SK-N-SH (cell line): Measurements from ENCODE around the gene TSC22D1.

ENCODE experiments used
- CTCF ChIP-seq: fragments of 200-600 bp; sonication (generic); IDR thresholded peaks from 2 replicates; pipeline ENCODE4 v1.6.1; 2017; ENCODE audit warnings: antibody characterized with exemption, mild to moderate bottlenecking, moderate library complexity
- ELF1 ChIP-seq: IDR thresholded peaks from 2 replicates; pipeline ENCODE4 v1.4.0; 2012

GRCh38 chr13:44425041-44425814 is 150.9 kb downstream of the TSC22D1 start:
- no peak for TF ChIP-seq CTCF
- TF ChIP-seq ELF1, result no peak
